CMK (cell line): Measurements from ENCODE around the gene CAPN5.

Experiments
- DNase-seq: peaks from one replicate; pipeline ENCODE4 v3.0.0-alpha.2; 2010; ENCODE audit warnings: low read depth

Gene CAPN5

GRCh38 chr11:77173494-77173893, 106.7 kb downstream of the CAPN5 start:
- no peak for DNase-seq

DNA sequence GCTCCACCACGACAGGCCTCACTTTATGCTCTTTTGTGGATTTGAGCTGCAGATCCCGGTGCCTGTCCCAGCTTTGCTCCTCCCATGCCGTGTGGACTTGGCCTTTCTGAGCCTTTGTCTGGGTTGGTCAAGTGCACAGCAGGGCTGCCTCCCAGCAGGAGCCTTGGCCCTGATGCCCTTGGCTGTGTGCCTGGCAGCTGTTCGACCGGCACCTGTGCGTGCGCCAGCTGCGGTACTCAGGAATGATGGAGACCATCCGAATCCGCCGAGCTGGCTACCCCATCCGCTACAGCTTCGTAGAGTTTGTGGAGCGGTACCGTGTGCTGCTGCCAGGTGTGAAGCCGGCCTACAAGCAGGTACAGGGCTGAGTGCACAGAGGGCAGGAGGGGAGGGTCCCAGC, 107.8 kb downstream of the CAPN5 start:
- no peak for DNase-seq

GRCh38 chr11:77175021-77175842, 108.5 kb downstream of the CAPN5 start:
- DNase-seq: peak; percentile 15
